ENCODE measurements around the gene CD300LB. TPM values are rescaled to one million over a fixed set of nuclear protein-coding genes. Genes with fewer than 3 reads are reported as not detected.

The CD300LB gene
- polyA plus RNA-seq, 1 donor (not counting 4 experiments of a cell fraction or from before 2014, with no cell fraction given): not detected

DNA sequence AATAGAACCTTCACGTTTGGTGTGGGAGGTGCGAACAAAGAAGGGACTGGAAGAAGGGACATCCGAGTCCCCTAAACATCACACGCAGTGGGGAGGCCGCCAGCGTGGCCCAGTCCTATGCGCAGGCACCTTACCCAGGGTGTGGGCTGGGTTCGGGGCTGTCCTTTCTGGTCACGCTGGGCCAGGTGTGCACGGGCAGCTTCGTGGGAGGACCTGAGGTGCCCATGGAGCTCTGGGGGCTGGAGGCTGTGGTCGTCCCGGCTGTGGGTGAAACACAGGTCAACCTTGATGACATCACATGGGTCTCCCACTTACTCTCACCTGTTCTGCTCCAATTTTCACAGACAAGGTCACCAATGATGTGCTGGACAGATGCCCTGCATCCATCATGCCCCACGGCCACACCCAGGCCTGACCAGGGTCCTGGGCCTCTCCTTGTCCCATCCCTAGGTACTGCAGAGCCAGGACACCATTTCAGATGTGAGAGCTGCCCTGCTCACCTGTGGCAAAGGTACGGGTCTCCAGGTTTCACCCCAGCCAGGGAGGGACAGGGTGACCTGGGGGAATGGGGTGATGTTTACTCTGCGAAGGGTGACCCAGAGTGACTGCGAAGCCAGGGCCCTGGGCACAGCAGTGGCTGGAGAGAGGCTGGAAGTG is 11.6 kb upstream of the CD300LB start:
- no peak for FAIRE-seq
- H2AFZ ChIP-seq (ENCODE audit: control insufficient read depth, low read length): no peak overlapping the region
- H3K9me1 ChIP-seq (ENCODE audit: control insufficient read depth, extremely low read depth, insufficient read depth, low read length): no peaks in the 10 kb centered on the region
- H4K20me1 ChIP-seq (ENCODE audit: control insufficient read depth, extremely low read depth, insufficient read depth, low read length): no peaks in the 10 kb centered on the region
- no peak overlapping the region for H3K27ac ChIP-seq (ENCODE audit: control insufficient read depth, insufficient read depth, low read length)
- peaks cover 6% of the 10 kb centered on the region for H3K4me1 ChIP-seq (ENCODE audit: control insufficient read depth, extremely low read depth, insufficient read depth, low read length)
- no peak overlapping the region for H3K9ac ChIP-seq (ENCODE audit: control insufficient read depth, extremely low read depth, insufficient read depth, low read length)
- no peaks in the 10 kb centered on the region for H3K36me3 ChIP-seq (ENCODE audit: control insufficient read depth in 2 of 2, extremely low read depth in 1 of 2, insufficient read depth in 2 of 2, low read length in 2 of 2)
- no peak overlapping the region for H3K4me2 ChIP-seq (ENCODE audit: control insufficient read depth, extremely low read depth, insufficient read depth, low read depth, low read length)
- H3K4me3 ChIP-seq (ENCODE audit: control insufficient read depth in 2 of 3, extremely low read depth in 1 of 3, insufficient read depth in 2 of 3, low read depth in 1 of 3, low read length in 3 of 3): no peak overlapping the region
- H3K9me3 ChIP-seq (ENCODE audit: control insufficient read depth, low read depth, low read length): no peaks in the 10 kb centered on the region
- H3K27me3 ChIP-seq (ENCODE audit: control insufficient read depth, extremely low read depth, insufficient read depth, low read length): peaks cover 17% of the 10 kb centered on the region
- no peaks in the 10 kb centered on the region for H3K79me2 ChIP-seq (ENCODE audit: control insufficient read depth, insufficient read depth, low read length)
- DNase-seq (ENCODE audit: low read depth, low spot score): no peak
- dilution Hi-C loops (cut with MboI; ENCODE audit: extremely low pct_ligation_motif_present, low sequenced_read_pairs): no loop called here
- TF ChIP-seq EZH2 (IDR thresholded peaks at IDR 0.05; ENCODE audit: low read length) (no peak), CTCF (optimal IDR thresholded peaks at IDR 0.05 in 1 of 3, IDR thresholded peaks at IDR 0.05 in 1 of 3, conservative IDR thresholded peaks at IDR 0.05 in 1 of 3; ENCODE audit: extremely low read depth in 1 of 3, insufficient read depth in 2 of 3, low read length in 3 of 3) (no peak)

- Histone ChIP-seq H3K4me2 (ENCODE audit: control insufficient read depth, extremely low read depth, insufficient read depth, low read depth, low read length) (no peak overlapping the region), H3K36me3 (ENCODE audit: control insufficient read depth in 2 of 2, extremely low read depth in 1 of 2, insufficient read depth in 2 of 2, low read length in 2 of 2) (no peaks in the 10 kb centered on the region), H3K4me3 (ENCODE audit: control insufficient read depth in 2 of 3, extremely low read depth in 1 of 3, insufficient read depth in 2 of 3, low read depth in 1 of 3, low read length in 3 of 3) (no peak overlapping the region), H3K27me3 (ENCODE audit: control insufficient read depth, extremely low read depth, insufficient read depth, low read length) (peaks cover 17% of the 10 kb centered on the region), H3K27ac (ENCODE audit: control insufficient read depth, insufficient read depth, low read length) (no peak overlapping the region), H3K9me1 (ENCODE audit: control insufficient read depth, extremely low read depth, insufficient read depth, low read length) (no peaks in the 10 kb centered on the region), H4K20me1 (ENCODE audit: control insufficient read depth, extremely low read depth, insufficient read depth, low read length) (no peaks in the 10 kb centered on the region), H3K4me1 (ENCODE audit: control insufficient read depth, extremely low read depth, insufficient read depth, low read length) (no peaks in the 10 kb centered on the region), H2AFZ (ENCODE audit: control insufficient read depth, low read length) (no peak overlapping the region), H3K79me2 (ENCODE audit: control insufficient read depth, insufficient read depth, low read length) (no peaks in the 10 kb centered on the region), H3K9me3 (ENCODE audit: control insufficient read depth, low read depth, low read length) (no peaks in the 10 kb centered on the region), H3K9ac (ENCODE audit: control insufficient read depth, extremely low read depth, insufficient read depth, low read length) (no peak overlapping the region)
- dilution Hi-C loops (cut with MboI; ENCODE audit: extremely low pct_ligation_motif_present, low sequenced_read_pairs): no loop called here
- TF ChIP-seq EZH2 (IDR thresholded peaks at IDR 0.05; ENCODE audit: low read length) (no peak), CTCF (optimal IDR thresholded peaks at IDR 0.05 in 1 of 3, IDR thresholded peaks at IDR 0.05 in 1 of 3, conservative IDR thresholded peaks at IDR 0.05 in 1 of 3; ENCODE audit: extremely low read depth in 1 of 3, insufficient read depth in 2 of 3, low read length in 3 of 3) (no peak)
- FAIRE-seq (no peak), DNase-seq (ENCODE audit: low read depth, low spot score) (no peak)
These were observed 10.9 kb upstream of the CD300LB start for GRCh38 chr17:74542166-74542565.

Data from keratinocyte (primary cell).